GM12872 (cell line): Measurements from ENCODE around the gene ANKRD12.

Experiments used
- TF ChIP-seq, protein P1 (sequence below): IDR thresholded peaks from 3 replicates; pipeline ENCODE4 v1.5.1; 2011; ENCODE audit warnings: low read depth, mild to moderate bottlenecking, low read length, moderate library complexity; ENCODE audit not compliant: insufficient read depth

ANKRD12 gene

DNA sequence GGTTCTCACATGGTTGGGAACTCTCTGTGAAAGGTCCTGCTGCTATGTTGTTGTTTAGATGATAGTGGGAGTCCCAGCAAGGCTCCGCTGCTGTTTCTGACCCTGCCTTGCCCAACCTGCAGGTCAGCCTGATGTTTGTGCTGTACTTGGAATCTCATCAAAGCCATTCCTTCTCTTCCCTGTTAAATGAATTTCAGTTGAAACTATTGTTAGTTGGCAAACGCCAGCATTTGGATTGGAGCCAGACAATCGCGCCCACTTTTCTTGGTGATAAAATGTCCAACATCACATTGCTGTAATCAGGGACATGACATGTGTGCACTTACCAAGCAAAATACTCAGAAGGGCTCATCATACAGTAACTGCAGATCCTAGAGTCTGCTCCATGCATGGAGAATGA is 185.2 kb downstream of the ANKRD12 start:
- TF ChIP-seq, protein P1, sequence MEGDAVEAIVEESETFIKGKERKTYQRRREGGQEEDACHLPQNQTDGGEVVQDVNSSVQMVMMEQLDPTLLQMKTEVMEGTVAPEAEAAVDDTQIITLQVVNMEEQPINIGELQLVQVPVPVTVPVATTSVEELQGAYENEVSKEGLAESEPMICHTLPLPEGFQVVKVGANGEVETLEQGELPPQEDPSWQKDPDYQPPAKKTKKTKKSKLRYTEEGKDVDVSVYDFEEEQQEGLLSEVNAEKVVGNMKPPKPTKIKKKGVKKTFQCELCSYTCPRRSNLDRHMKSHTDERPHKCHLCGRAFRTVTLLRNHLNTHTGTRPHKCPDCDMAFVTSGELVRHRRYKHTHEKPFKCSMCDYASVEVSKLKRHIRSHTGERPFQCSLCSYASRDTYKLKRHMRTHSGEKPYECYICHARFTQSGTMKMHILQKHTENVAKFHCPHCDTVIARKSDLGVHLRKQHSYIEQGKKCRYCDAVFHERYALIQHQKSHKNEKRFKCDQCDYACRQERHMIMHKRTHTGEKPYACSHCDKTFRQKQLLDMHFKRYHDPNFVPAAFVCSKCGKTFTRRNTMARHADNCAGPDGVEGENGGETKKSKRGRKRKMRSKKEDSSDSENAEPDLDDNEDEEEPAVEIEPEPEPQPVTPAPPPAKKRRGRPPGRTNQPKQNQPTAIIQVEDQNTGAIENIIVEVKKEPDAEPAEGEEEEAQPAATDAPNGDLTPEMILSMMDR: no peak

DNA sequence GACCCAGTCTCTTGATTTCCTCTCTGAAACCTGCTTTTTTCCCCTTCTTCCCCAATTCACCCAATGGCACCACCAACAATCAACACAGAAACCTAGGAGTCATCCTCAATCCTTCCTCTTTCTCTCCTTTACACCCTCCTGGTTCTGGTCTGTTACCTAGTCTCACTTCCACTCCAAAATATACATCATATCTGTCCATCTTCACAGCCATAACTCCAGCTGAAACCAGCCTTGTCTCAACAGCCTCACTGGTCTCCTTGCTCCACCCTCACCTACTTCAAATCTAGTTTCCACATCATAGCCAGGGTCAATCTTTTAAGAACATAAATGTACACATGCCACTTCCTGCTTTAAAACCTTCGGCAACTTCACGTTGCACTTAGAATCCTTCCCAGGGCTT is 186.2 kb downstream of the ANKRD12 start:
- TF ChIP-seq, protein P1: no peak

DNA sequence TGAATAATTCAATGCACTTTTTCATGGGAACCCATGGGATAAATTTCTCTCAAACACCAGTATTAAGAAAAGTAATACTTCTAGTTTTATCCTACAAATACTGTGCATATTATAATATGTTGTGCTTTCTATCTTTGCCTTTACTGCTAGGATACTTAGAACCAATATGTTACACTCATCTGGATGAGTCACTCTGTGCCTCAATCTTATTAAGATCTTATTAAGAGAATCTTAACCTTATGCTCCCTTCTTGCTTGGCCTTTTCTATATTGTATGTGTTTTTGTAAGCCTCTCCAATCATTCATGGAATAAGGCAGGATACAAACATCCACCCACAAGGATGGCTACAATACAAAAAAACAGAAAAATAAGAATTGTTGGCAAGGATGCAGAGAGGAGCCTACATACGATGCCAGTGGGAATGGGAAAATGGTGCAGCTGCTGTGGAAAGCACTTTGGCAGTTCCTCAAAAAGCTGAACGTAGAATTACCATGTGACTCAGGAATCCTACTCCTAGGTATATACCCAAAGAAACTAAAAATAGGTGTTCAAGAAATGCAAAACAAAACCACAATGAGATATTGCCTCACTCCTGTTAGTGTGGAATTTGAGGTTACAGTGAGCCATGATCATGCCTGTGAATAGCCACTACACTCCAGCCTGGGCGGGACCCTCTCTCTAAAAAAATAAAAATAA is 187.3 kb downstream of the ANKRD12 start:
- TF ChIP-seq, protein P1: no peak

DNA sequence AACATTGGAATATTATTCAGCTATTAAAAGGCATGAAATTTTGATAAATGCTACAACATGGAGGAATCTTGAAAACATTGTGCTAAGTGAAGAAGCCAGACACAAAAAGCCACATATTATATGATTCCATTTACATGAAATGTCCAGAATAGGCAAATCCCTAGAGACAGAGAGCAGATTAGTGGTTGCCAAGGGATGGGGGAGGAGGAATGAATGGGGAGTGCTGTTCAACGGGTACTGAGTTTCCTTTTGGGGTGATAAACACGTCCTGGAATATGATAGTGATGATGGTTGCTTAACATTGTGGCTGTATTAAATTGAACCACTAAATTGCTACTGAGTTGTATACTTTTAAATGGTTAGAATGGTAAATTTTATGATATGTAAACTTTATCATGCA is 189.1 kb downstream of the ANKRD12 start:
- TF ChIP-seq, protein P1: no peak

DNA sequence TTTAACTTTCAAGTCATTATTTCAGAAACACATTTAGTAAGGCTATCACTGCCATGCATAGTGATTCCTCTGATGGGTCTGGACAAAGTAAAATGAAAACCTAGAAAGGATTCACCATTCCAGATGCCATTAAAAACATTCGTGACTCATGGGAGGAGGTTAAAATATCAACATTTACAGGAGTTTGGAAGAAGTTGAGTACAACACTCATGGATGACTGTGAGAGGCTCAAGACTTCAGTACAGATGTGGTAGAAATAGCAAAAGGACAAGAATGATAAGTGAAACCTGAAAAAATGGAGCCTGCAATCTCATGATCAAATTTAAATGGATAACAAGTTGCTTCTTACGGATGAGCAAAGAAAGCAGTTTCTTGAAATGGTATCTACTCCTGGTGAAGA is 192.2 kb downstream of the ANKRD12 start:
- TF ChIP-seq, protein P1: no peak

DNA sequence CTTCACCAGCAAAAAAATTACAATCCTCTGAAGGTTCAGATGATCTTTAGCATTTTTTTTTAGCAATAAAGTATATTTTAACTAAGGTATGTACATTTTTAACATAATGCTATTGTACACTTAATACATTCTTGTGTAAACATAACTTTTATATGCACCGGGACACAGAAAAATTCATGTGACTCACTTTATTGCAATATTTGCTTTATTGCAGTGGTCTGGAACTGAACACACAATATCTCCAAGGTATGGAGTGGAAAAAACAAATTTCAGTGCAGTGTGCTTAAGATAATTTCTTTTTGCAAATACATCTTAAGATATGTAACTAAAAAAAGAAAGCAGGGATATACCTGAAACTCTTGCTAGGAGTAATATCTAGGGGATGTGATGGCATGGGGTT is 192.9 kb downstream of the ANKRD12 start:
- TF ChIP-seq, protein P1: no peak

DNA sequence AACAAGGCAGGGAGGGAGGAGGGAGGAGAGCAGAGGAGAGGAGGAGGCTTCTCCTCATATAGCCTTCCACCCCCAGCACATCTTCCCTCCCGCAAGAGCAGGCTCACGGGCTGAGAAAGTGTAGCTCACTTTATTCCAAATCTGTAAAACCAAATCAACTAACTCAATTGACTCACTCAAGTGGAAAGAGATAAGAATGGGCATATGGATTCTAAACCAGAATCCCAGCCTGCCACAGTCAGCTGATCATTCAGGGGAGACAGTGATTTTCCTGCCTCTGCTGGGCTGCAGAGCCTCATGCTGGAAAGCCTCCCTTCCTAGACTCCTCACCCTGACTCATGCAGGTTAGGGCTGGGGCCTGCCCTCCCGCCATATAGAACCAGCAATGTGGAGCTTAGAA is 193.8 kb downstream of the ANKRD12 start:
- TF ChIP-seq, protein P1: no peak
